Measurements from ENCODE around the gene PROSER3. TPM values are rescaled to one million over a fixed set of nuclear protein-coding genes. Genes with fewer than 3 reads are reported as not detected.

PROSER3 gene
- total RNA-seq, 2 experiments from 2014 or later = 17.2 to 66.1 TPM

- H3K9me2 ChIP-seq (ENCODE audit: insufficient read depth, low read length) = no peaks in the 10 kb centered on the region
- H3K4me3 ChIP-seq (ENCODE audit: low read depth, low read length, poor library complexity, severe bottlenecking) = peak within 1 kb of the TSS; percentile 78
- no peaks in the 10 kb centered on the region for H4K20me1 ChIP-seq (ENCODE audit: insufficient read depth, low read length)
- H3K27ac ChIP-seq (ENCODE audit: low read depth, low read length, poor library complexity, severe bottlenecking) = peak within 1 kb of the TSS; percentile 37
- no TSS peak for BruUV-seq (replicated peaks)
- H3K4me2 ChIP-seq (ENCODE audit: low read length) = peak within 1 kb of the TSS; percentile 86
- H3K9me3 ChIP-seq (ENCODE audit: low read length) = no peaks in the 10 kb centered on the region
- H2AFZ ChIP-seq (ENCODE audit: low read length) = peak within 1 kb of the TSS; percentile 83; the same call in 1 of the 2 replicates
- H3K36me3 ChIP-seq (ENCODE audit: insufficient read depth, low read length) = no peaks in the 10 kb centered on the region; the same call in 1 of the 2 replicates
- DNase-seq (ENCODE audit: low spot score) = peak; percentile 99
- H3K4me1 ChIP-seq (ENCODE audit: insufficient read depth, low read length, poor library complexity, severe bottlenecking) = peaks cover 36% of the 10 kb centered on the region
- POLR2A ChIA-PET = interaction anchor here (0.6 to 1.6 kb wide), 7 partner anchors 23 to 305 kb away, joined by 3 to 6 read pairs (median 4); partner anchors contain the start of genes ALKBH6 and COX6B1
- H3K79me2 ChIP-seq (ENCODE audit: insufficient read depth, low read depth, low read length) = peaks cover 14% of the 10 kb centered on the region; the same call in 1 of the 2 replicates
- intact Hi-C loops (cut with micrococcal nuclease; ENCODE audit: unreplicated experiment) = loop anchor here (1.0 to 10.0 kb wide), 3 partner anchors 9 to 1314 kb away; partner anchors contain the start of genes ARHGAP33 and HSPB6
- TF ChIP-seq CTCF (conservative IDR thresholded peaks at IDR 0.05; ENCODE audit: low read length) (no peak), EZH2phosphoT487 (IDR thresholded peaks at IDR 0.05; ENCODE audit: borderline replicate concordance, low read depth, low read length) (no peak)
- CTCF ChIA-PET (ENCODE audit: unreplicated experiment) = interaction anchor here (0.5 kb wide), 1 partner anchor 482 kb away, joined by 8 read pairs; no protein-coding TSS in a partner anchor
Measured at GRCh38 chr19:35748106-35749020, 9.6 kb upstream of the PROSER3 start, which contains the start of gene LIN37. LIN37 (plus strand) TSS chr19:35748576; CDS start chr19:35748725, 149 bp downstream.

DNA sequence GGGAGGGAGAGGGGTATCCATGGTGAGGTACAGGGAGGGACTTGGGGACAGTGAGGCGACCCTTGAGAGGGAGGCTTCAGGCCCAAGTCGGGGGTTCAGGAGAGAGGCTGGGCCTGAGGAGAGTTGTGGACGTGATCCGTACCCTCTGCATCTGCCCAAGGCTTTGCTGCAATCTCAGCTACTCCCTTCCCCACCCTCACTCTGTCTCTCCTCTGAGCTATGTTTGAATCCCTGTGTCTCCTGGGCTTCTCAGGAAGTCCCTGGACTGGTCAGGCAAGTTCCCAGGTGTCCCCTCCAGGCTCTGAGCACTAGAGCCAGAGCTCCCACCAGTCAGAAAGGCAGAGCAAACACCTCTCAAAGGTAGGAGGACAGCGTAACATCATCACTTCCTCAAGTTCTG is 7.8 kb upstream of the PROSER3 start:
- Histone ChIP-seq H3K4me3 (ENCODE audit: low read depth, low read length, poor library complexity, severe bottlenecking) (no peak overlapping the region), H4K20me1 (ENCODE audit: insufficient read depth, low read length) (no peaks in the 10 kb centered on the region), H3K9me3 (ENCODE audit: low read length) (no peaks in the 10 kb centered on the region), H3K9me2 (ENCODE audit: insufficient read depth, low read length) (no peaks in the 10 kb centered on the region), H3K27ac (ENCODE audit: low read depth, low read length, poor library complexity, severe bottlenecking) (no peak overlapping the region), H2AFZ (ENCODE audit: low read length) (no peak overlapping the region), H3K36me3 (ENCODE audit: insufficient read depth, low read length) (no peaks in the 10 kb centered on the region; the same call in 1 of the 2 replicates), H3K4me1 (ENCODE audit: insufficient read depth, low read length, poor library complexity, severe bottlenecking) (peaks cover 25% of the 10 kb centered on the region), H3K4me2 (ENCODE audit: low read length) (no peak overlapping the region), H3K79me2 (ENCODE audit: insufficient read depth, low read depth, low read length) (peaks cover 14% of the 10 kb centered on the region; the same call in 1 of the 2 replicates)
- CTCF ChIA-PET (ENCODE audit: unreplicated experiment) = no interaction called here
- no peak for TF ChIP-seq CTCF (conservative IDR thresholded peaks at IDR 0.05; ENCODE audit: low read length)
- no peak for TF ChIP-seq EZH2phosphoT487 (IDR thresholded peaks at IDR 0.05; ENCODE audit: borderline replicate concordance, low read depth, low read length)
- BruUV-seq (replicated peaks) = no TSS peak
- DNase-seq (ENCODE audit: low spot score) = no peak
- intact Hi-C loops (cut with micrococcal nuclease; ENCODE audit: unreplicated experiment) = no loop called here
- POLR2A ChIA-PET = no interaction called here

Measured in OCI-LY7 (cell line).